Hindlimb muscle (tissue), 1 donor: ENCODE measurements around the gene PMP22. TPM values are rescaled to one million over a fixed set of nuclear protein-coding genes. Genes with fewer than 3 reads are reported as not detected.

Experiments used
- DNase-seq: peaks from one replicate; pipeline ENCODE4 v3.0.0-alpha.2; 2013
- polyA plus RNA-seq: library from polyadenylated mRNA; unstranded; fragments of 120-200 nt; gene quantifications from one replicate; pipeline ENCODE4 v1.2.1, GENCODE V29; 2013; ENCODE audit not compliant: insufficient read length

PMP22 gene
- 189 TPM for polyA plus RNA-seq

- peak; percentile 77 for DNase-seq
Measured at GRCh38 chr17:15265131-15265530, at the start of gene PMP22. Gene PMP22, minus strand, starts transcription at chr17:15265326. Its CDS starts 4,599 bp downstream, at chr17:15260727.

DNA sequence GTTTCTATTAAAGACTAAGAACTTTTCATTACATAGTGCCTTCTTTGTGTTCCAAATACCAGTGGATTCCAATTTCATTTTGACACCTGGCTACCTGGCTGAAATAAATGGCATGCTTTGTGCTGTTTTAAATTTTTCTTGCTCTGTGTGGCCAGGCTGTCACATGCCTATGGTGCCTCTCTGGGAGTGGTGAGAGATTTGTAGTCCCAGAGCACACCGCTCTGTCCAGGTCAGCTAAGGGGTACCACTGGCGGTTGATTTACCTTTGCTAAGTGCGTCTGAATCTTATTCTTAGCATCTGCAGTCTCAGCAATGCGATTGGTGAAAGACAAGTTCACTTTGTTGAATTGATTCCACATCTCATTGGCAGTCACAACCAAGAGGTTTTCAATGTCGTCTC lies 46.9 kb upstream of the PMP22 start:
- DNase-seq = no peak

- DNase-seq = no peak
Measured at GRCh38 chr17:15309793-15310192, 44.7 kb upstream of the PMP22 start.

GRCh38 chr17:15309236-15309635 lies 44.1 kb upstream of the PMP22 start:
- DNase-seq = no peak

DNA sequence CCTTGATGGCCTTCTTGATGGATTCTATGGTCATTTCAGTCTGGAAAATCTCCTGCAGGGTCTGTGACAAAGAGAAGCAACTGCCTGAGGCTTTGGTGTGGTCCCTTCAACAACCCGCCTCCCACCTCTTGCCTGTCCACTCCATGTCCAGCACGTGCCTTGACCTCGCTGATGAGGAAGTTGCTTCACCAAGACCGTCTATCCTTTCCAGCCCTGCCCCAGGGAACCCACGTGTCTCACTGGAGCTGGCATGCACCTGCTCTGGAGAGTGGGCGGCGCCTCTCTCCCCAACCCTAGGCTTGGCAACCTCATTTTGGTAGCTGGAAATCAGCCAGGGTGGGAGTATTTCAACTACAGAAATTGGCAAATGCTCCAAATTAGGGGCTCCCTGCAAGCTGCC lies 43.6 kb upstream of the PMP22 start:
- no peak for DNase-seq

DNA sequence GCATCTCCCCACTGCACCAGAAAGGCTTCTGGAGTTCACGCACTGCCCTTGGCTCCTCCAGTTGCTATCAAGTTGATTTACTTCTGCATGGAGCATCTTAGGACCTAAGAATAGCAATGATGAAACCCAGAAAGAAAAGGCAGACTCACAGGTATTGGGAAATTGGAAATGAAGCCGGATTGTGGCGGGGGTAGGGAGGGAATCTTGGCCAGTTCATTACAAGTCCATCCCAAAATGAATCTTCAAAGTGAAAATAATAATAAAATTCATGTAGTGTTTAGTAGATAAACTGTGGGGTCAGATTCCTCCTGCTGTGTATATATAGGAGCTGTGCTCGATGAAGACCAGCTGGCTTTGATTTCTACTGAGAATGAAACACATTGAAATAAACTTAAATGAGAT lies 42.6 kb upstream of the PMP22 start:
- DNase-seq = no peak

DNA sequence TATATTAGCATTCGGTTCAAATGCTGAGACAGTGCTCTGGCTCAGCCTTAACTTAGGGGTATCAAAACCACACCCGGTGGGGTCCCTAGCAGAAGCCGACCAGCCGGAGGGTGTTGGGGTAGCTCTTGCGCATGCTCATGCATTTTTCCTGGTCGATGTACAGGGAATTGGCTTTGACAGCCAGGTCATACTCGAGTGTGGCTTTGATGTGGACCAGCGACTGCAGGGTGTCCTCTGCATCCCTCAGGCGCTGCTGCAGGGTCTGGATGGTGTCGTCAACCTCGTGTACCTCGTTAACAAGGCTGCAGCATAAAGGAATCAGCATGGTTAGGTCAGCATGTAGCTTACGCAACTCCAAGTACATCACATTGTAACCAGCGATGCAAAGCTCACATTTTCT lies 38.7 kb upstream of the PMP22 start:
- no peak for DNase-seq

DNA sequence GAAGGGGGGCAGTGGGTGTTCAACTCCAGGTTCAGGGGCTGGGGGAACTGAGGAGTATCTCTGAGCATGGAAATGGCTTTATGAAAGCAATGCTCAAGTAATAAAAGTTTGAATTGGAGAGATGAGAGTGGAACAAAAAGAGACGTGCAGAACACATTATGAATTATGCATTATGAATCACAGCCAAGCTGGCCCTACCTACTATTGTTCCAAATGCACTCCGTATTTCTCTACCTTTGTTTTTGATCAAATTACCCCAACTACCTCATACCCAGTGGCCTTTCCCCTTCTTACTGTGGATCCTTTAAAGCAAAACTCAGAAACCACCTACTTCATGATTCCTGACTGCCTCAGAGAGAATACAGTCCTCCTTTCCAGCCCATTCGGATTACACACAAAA lies 38.1 kb upstream of the PMP22 start:
- no peak for DNase-seq

DNA sequence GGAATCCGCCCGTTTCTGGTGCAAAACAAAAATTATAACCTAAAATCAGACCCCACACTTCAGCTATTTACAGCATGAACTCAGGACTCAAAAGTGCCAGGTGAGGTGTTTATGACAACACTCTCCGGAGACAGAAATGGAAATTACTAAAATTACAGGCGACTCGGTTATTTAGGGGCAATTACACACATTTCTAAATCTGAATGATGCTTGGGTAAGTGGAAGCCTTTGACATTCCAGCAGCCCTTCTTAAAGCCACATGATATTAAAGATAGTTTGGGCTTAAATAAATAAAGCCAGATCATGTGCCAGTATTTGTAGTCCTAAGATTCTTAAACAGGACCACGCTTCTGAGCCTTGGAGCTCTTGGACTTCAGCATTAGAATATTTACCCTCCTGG lies 36.7 kb upstream of the PMP22 start:
- DNase-seq = no peak

DNA sequence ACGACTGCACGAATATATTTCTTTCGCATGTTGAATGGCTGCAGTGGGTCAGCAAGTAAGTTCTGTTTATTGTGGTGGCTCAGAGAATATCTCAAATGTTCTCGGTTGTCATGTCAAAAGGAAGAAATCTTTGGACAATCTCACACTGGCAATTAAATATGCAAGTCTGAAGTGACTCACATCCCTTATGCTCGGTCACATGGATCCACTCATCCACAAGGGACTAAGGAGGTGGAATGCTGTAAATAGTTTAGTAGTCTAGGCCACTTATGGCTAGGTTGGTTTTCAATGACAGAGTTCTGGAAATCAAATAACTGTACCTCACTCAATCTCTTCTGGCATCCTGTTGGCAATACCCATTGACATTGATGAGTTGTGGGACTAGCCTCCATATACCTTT lies 33.0 kb upstream of the PMP22 start:
- no peak for DNase-seq

GRCh38 chr17:15293558-15293957 lies 28.4 kb upstream of the PMP22 start:
- DNase-seq = no peak

GRCh38 chr17:15291674-15292361 lies 26.7 kb upstream of the PMP22 start:
- no peak for DNase-seq

GRCh38 chr17:15290605-15291004 lies 25.5 kb upstream of the PMP22 start:
- DNase-seq = no peak

GRCh38 chr17:15289285-15290183 lies 24.4 kb upstream of the PMP22 start:
- DNase-seq = no peak

GRCh38 chr17:15288859-15289258 lies 23.7 kb upstream of the PMP22 start:
- no peak for DNase-seq

DNA sequence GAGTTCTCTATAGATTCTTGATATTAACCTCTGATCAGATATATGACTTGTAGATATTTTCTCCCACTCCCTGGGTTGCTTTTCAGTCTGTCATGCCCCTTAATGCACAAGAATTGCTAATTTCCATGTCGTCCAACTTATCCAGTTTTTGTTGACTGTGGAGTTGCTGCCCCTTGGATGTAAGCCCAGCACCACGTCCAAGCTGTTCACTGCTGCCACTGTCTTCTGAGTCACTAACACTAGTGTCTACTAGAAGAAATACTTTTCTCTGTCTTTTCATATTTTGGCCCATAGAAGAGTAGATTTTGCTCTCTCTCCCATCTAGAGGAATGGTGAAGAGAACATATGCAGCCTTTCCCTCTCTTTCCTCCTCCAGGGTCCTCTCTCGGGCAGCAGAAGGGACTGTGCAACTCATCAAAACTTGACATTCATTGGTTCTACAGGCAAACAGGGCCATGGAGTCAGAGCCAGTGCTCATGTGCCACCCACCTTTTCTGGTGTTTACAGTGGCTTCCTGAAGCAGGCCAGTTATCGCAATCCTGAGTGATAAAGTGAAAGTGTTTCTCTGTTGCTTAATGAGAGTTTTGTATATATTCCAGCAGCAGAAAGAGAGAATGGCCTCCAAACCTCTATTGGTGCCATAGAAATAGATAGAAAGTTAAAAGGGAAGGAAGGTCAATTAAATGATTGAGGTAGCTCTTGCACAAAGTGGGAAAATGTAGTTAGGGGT lies 22.6 kb upstream of the PMP22 start:
- no peak for DNase-seq

- no peak for DNase-seq
Measured at GRCh38 chr17:15285466-15285865, 20.3 kb upstream of the PMP22 start.

- DNase-seq = no peak
Measured at GRCh38 chr17:15284537-15284936, 19.4 kb upstream of the PMP22 start.

DNA sequence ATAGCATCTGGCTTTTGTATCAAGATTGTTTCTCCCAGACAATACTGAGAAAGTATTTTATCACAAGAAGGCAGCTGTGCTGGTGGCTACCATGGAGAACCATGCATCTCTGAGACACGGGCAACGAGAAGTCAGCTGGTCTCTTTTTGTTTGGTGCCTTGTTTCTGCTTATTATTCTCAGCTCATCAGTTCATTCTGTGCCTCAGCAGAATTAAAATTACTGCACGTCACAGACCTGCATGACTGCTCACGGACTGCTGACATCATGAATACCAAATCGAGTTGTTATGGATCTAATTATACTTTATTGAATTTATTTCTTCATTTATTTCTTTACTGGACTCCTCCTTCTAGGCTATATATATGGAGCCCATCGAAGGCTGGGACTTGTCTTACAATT lies 19.0 kb upstream of the PMP22 start:
- no peak for DNase-seq

GRCh38 chr17:15281909-15282308 lies 16.8 kb upstream of the PMP22 start:
- DNase-seq = no peak

DNA sequence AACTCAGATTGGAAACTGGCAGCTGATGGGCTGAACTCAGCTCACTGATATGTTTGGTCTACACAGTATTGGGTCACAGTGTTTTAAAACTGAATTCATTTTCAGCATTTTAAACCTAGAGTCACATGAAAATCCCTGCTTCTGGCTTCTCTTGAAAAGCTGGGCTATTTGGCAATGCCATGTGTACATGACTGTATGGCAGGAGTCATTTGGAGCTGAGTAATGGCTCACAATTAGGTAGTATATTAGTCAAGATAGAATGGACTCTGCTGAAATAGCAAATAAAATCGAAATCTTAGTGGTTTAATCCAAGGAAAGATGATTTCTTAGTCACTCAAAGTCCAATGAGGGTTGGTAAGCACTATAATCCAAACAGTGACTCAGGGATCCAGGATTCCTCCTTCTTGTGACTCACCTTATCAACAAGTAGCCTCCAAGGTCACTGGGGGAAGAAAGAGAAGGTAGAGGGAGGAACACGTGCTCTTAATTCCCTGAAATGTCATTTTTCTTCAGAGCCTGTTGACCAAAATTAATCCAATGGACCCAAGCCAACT lies 13.9 kb upstream of the PMP22 start:
- no peak for DNase-seq

DNA sequence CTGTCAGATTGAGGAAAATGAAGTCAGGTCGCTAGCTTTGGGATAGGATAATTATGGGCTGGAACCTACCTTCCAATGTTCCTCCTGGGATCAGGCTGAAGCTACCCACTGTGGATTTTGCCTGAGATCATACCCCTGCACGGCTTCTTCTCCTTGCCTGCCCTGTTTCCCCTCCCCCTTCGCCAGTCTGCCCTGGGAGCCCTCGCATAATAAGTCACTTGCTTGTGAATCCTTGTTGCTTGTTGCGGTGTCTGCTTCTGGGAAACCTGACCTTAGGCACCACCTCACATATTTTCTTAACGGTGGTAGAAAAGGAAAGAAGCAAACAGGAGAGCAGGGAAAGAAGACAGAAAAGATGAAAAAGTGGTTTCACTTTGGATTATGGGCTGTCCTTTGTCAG lies 13.3 kb upstream of the PMP22 start:
- DNase-seq = no peak

GRCh38 chr17:15274017-15274416 lies 8.9 kb upstream of the PMP22 start:
- no peak for DNase-seq
